Aorta (tissue), 5 donors: ENCODE data around the gene SLC30A7. TPM values are rescaled to one million over a fixed set of nuclear protein-coding genes. Genes with fewer than 3 reads are reported as not detected.

ENCODE experiments used
- ATAC-seq: fragments of 200-7000 bp; cut with Tn5 transposase; one replicate; pipeline ENCODE4 v1.9.1; 2022; ENCODE audit warnings: moderate library complexity; ENCODE audit not compliant: low FRiP score
- DNase-seq, 2 donors: peaks; one replicate each; pipeline ENCODE4 v3.0.0-alpha.2; 2020
- H3K27ac ChIP-seq, 2 donors: one replicate each; pipeline ENCODE4 v1.5.1; 2013; ENCODE audit warnings: low read length in 2 of 2, mild to moderate bottlenecking in 2 of 2, moderate library complexity in 2 of 2, control low read depth in 1 of 2, inconsistent platforms in 1 of 2, low read depth in 1 of 2
- H3K27me3 ChIP-seq, 2 donors: one replicate each; pipeline ENCODE4 v1.6.1; 2013; ENCODE audit warnings: control low read depth in 1 of 2, low read length in 1 of 2, mild to moderate bottlenecking in 1 of 2, moderate library complexity in 1 of 2; ENCODE audit not compliant: insufficient read depth in 2 of 2, control insufficient read depth in 1 of 2
- H3K36me3 ChIP-seq, 2 donors: one replicate each; pipeline ENCODE4 v1.6.1; 2013; ENCODE audit warnings: control low read depth in 1 of 2, low read length in 1 of 2, mild to moderate bottlenecking in 1 of 2; ENCODE audit not compliant: insufficient read depth in 2 of 2, control insufficient read depth in 1 of 2
- H3K4me1 ChIP-seq, 2 donors: one replicate each; pipeline ENCODE4 v1.6.1; 2013; ENCODE audit warnings: low read length in 2 of 2, control low read depth in 1 of 2, mild to moderate bottlenecking in 1 of 2, moderate library complexity in 1 of 2; ENCODE audit not compliant: insufficient read depth in 2 of 2, control insufficient read depth in 1 of 2
- H3K4me3 ChIP-seq, 2 donors: one replicate each; pipeline ENCODE4 v1.5.1; 2013; ENCODE audit warnings: low read length in 2 of 2, control low read depth in 1 of 2, mild to moderate bottlenecking in 1 of 2
- H3K9me3 ChIP-seq: one replicate; pipeline ENCODE4 v1.6.1; 2013; ENCODE audit warnings: mild to moderate bottlenecking, low read length; ENCODE audit not compliant: control insufficient read depth
- WGBS, 2 donors: extraction: QIAGEN DNeasy Blood & Tissue Kit; methylation state at CpG; one replicate each; pipeline ENCODE4 v1.1.7; 2013; 5-methylcytosine and 5-hydroxymethylcytosine counted together
- intact Hi-C, 2 donors: fragments of 100-400 bp; cut with DNase I; formaldehyde crosslinking; loops; one replicate each; pipeline versions ENCODE4 v1.14.2 to v1.15.0; 2022
- polyA plus RNA-seq, 2 donors: library from polyadenylated mRNA; stranded (reverse); fragments of 200-250 nt; gene quantifications; one replicate each; pipeline ENCODE4 v1.2.3, GENCODE V29; 2013
- total RNA-seq, 2 donors: library from RNA; stranded (reverse); fragmentation: NEBNext Ultra II Directional; extraction: Animal tissue kit (Norgen Biotek cat#: 25700); gene quantifications; one replicate each; pipeline ENCODE4 v1.2.1, GENCODE V29; 2021
- donor health status: healthy with polysubstance abuse.
- donor health status: Bipolar disorder and iron deficiency.
- donor health status: DM: no; HTN: no; CAD: no.
- donor health status: DM: no; HTN: no; CAD: no.
- donor health status: DM: yes; HTN: yes; CAD: no.

The SLC30A7 gene
- total and polyA plus RNA-seq, 4 donors: 2.1 to 36.2 (median 15.7) TPM

DNA sequence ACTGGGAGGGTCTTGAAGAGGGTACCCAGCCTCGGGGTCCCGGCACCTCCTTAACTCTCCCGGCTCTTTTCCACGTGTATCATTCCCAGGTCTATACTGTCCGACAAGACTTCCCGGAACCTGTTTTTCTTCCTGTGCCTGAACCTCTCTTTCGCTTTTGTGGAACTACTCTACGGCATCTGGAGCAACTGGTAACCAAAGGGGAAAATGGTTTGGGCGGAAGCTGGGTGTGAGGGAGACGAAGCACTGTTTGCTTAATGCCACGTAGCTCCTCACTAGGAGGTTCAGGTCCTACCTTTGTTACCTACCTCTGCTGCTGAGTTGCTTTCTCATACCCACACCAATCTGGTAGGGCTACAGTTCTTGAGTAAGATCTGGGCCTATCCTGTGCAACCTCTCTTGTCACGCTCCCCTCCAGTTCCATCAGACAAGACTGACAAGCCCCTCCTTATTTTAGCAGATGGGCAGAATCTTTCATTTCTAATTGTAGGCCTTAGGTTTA, 642 bp downstream of the SLC30A7 start:
- intact Hi-C loops: loop anchor here (5.0 to 10.0 kb wide), 3 partner anchors 544 to 762 kb away; partner anchors contain the start of genes CDC14A (in 1 of the 2), DBT (in 1 of the 2), SASS6 (in 1 of the 2) and TRMT13 (in 1 of the 2)
- Histone ChIP-seq H3K4me3 (peak overlapping the region; percentile 31 to 70), H3K36me3 (no peaks in the 10 kb centered on the region), H3K4me1 (no peaks in the 10 kb centered on the region), H3K27ac (peak overlapping the region in 1 of 2 donors; percentile 35), H3K27me3 (no peaks in the 10 kb centered on the region), H3K9me3 (no peaks in the 10 kb centered on the region)
- 0% methylated on average over 12 of the region's 12 CpGs for WGBS, 2 donors
- ATAC-seq (peak; percentile 2), DNase-seq (no peak)

DNA sequence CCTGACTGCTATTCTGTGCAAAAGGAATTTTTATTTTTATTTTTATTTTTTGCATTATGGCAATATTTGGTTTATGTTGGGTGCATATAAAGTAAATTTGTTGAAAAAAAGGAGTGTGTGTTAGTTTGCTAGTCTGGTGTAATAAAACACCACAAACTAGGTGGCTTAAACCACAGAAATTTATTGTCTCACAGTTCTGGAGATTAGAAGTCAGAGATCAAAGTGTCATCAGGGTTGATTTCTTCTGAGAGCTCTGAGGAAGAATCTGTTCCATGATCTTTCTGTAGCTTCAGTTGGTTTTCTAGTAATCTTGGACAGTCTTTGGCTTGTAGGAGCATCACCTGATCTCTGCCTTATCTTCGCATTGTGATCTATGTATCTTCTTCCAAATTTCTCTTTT, 6.5 kb downstream of the SLC30A7 start:
- no peaks in the 10 kb centered on the region for H3K9me3 ChIP-seq
- DNase-seq (no peak), ATAC-seq (no peak)
- no peak overlapping the region for H3K27ac ChIP-seq
- no peak overlapping the region for H3K4me3 ChIP-seq
- no peaks in the 10 kb centered on the region for H3K27me3 ChIP-seq
- intact Hi-C loops: no loop called here
- WGBS, 2 donors: 93 to 99% methylated on average over 1 of the region's 1 CpG
- H3K4me1 ChIP-seq: no peaks in the 10 kb centered on the region
- H3K36me3 ChIP-seq: no peaks in the 10 kb centered on the region

DNA sequence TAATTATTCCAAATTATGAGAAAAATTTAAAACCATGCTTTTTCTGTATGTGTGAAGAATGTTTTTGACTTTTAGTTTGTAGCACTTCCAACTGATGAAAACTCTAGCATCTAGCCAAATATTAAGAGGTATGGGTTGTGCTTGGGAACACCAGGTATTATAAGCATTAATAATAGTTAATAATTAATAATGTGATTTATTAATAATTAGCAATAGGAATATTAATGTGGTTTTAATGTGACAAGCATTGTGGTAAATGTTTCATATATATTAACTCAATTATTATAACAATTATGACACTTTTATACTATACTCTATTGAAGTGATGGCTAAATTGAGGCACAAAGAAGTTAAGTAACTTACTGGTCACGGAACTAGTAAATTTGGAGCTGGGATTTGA, 7.9 kb downstream of the SLC30A7 start:
- DNase-seq: no peak
- H3K9me3 ChIP-seq: no peaks in the 10 kb centered on the region
- 98 to 100% methylated on average over 1 of the region's 1 CpG for WGBS, 2 donors
- peaks cover 0 to 3% of the 10 kb centered on the region in 2 donors for H3K36me3 ChIP-seq
- H3K27me3 ChIP-seq: no peaks in the 10 kb centered on the region
- intact Hi-C loops: no loop called here
- H3K27ac ChIP-seq: no peak overlapping the region
- H3K4me1 ChIP-seq: no peaks in the 10 kb centered on the region
- no peak overlapping the region for H3K4me3 ChIP-seq
- ATAC-seq: no peak

DNA sequence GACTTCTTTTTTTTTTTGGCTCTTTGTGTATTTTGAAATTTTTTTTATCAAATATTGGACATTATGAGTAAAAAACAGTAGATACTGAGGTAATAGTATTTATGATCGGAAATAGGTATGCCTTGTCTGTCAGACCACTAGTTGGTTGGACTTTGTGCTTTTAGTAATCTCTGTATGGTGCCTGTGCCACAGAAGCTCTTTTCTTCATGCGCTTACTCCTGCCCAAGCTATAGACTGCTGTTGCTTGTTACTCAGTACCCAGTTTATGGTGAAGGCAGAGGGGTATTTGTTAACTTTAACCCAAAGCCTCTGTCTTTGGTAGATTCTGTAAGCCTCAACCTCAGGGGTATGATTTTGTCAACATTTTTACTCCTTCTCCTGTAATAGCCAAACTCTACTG, 8.6 kb downstream of the SLC30A7 start:
- H3K9me3 ChIP-seq: no peaks in the 10 kb centered on the region
- no peak overlapping the region for H3K27ac ChIP-seq
- WGBS, 2 donors: 98 to 100% methylated on average over 2 of the region's 2 CpGs
- H3K36me3 ChIP-seq: peaks cover 0 to 3% of the 10 kb centered on the region in 2 donors
- DNase-seq (no peak), ATAC-seq (no peak)
- H3K4me3 ChIP-seq: no peak overlapping the region
- no peaks in the 10 kb centered on the region for H3K27me3 ChIP-seq
- intact Hi-C loops: no loop called here
- no peaks in the 10 kb centered on the region for H3K4me1 ChIP-seq

DNA sequence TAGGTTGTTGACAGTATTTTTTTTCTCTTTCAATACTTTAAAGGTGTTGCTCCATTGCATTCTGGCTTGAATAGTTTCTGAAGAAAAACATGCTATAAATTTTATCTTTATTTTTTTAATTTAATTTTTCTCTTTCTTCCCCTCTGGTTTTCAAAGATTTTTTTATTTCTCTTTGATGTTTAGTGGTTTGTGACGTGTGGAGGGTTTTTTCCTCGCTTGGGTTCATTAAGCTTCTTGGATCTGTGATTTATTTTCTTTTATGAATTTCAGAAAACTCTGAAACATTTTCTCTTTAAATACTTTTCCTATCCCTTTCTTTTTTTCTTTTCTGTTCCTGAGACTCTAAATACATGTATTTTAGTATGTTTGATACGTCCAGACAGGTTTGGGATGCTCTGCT, 9.3 kb downstream of the SLC30A7 start:
- intact Hi-C loops: no loop called here
- Histone ChIP-seq H3K9me3 (no peaks in the 10 kb centered on the region), H3K27ac (no peak overlapping the region), H3K36me3 (peaks cover 0 to 3% of the 10 kb centered on the region in 2 donors), H3K4me1 (no peaks in the 10 kb centered on the region), H3K27me3 (no peaks in the 10 kb centered on the region), H3K4me3 (no peak overlapping the region)
- WGBS, 2 donors: 94 to 97% methylated on average over 3 of the region's 3 CpGs
- ATAC-seq: no peak
- DNase-seq: no peak

DNA sequence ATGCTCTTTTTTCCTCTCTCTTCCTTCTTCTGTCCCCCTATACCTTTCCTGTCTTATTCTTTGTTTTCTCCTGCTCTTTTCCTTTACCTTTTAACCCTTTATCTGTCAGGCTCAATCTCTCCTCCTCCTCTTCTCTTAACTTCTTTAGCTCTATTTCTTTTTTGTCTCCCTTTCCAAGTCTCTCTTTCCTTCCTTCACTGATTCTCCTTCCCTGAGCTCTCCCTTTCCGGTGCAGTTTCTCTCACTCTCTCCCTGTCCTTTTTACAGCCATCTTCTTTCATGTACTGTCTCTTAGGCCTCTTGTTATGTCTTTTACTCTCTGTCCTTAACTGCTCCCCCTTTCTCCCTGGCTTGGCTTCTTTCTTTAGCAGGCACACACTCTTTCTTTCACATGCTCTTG, 12.0 kb downstream of the SLC30A7 start:
- no peak overlapping the region for H3K27ac ChIP-seq
- no peak overlapping the region for H3K4me3 ChIP-seq
- H3K27me3 ChIP-seq: no peaks in the 10 kb centered on the region
- no peak for ATAC-seq
- DNase-seq: no peak
- no peaks in the 10 kb centered on the region for H3K9me3 ChIP-seq
- no peaks in the 10 kb centered on the region for H3K4me1 ChIP-seq
- H3K36me3 ChIP-seq: peaks cover 0 to 3% of the 10 kb centered on the region in 2 donors
- WGBS, 2 donors: 91 to 100% methylated on average over 1 of the region's 1 CpG
- intact Hi-C loops: no loop called here

DNA sequence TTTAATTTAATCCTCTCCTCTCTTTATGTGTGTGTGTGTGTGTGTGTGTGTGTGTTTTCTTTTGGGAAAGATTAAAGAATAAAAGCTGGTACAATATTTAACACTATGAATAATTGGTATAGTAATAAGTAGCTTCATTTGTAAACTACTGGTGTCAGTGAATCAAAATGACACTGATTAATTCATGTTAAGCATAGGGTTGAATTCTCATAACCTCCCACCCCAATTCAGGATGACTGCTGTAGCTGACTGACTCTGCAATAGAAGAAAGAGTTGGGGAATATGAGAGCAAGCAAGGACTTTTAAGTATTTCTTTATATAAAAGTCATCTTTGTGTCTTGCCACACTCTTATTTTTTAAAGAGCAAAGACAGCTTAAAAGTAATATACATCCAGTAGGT, 13.1 kb downstream of the SLC30A7 start:
- Histone ChIP-seq H3K27ac (no peak overlapping the region), H3K4me3 (no peak overlapping the region), H3K4me1 (no peaks in the 10 kb centered on the region), H3K27me3 (no peaks in the 10 kb centered on the region), H3K36me3 (peaks cover 2 to 3% of the 10 kb centered on the region in 2 donors), H3K9me3 (no peaks in the 10 kb centered on the region)
- ATAC-seq (no peak), DNase-seq (no peak)
- intact Hi-C loops: no loop called here

DNA sequence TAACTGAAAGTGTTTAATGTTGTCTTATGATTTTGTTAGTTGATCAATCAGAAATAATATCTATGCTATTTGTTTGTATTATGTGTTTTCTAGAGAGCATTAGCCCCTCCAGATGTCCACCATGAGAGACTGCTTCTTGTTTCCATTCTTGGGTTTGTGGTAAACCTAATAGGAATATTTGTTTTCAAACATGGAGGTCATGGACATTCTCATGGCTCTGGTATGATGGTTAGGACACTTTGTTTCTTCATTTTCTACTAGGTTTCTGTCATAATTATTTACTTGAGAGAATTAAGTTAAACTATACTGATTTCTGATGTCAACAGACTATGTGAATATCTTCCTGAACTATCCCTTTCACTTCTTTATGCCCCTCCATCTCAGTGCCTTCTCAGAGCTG, 16.1 kb downstream of the SLC30A7 start:
- intact Hi-C loops: no loop called here
- Histone ChIP-seq H3K4me1 (no peaks in the 10 kb centered on the region), H3K4me3 (no peak overlapping the region), H3K9me3 (no peaks in the 10 kb centered on the region), H3K36me3 (peaks cover 2 to 3% of the 10 kb centered on the region in 2 donors), H3K27ac (no peak overlapping the region), H3K27me3 (no peaks in the 10 kb centered on the region)
- DNase-seq: no peak
- ATAC-seq: no peak

DNA sequence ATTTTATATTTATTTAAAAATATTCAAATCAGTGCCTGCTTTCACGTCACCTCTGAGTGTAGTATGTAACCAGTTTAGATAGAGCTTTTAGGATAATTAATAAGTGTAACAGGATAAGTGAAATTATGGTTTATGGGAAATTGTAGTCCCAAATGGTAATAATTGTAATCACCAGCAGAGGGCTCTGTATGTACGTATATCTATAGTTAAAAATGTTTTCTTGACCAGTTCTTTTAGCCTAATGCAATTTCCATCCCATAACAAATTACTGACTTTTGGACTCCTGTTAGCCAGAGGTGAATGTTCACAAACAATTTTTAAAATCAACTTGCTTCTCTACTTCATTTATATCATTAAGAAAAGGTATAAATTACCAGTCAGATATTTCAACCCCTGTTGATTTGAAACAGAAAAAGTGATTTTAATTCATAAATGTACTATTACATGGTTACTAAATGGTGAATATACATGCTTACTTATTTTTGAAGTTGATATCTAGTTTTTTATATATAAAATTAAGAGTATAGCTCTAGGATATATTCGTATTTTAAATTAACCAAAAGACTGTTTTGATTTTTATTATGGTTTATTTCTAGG, 25.3 kb downstream of the SLC30A7 start:
- no peak overlapping the region for H3K27ac ChIP-seq
- H3K4me1 ChIP-seq: no peaks in the 10 kb centered on the region
- no peak overlapping the region for H3K4me3 ChIP-seq
- 40 to 41% methylated on average over 3 of the region's 3 CpGs for WGBS, 2 donors
- ATAC-seq: no peak
- no peaks in the 10 kb centered on the region for H3K9me3 ChIP-seq
- no peak for DNase-seq
- no peaks in the 10 kb centered on the region for H3K36me3 ChIP-seq
- intact Hi-C loops: loop anchor here (1.0 to 5.0 kb wide), 4 partner anchors 216 to 368 kb away; partner anchors contain the start of gene S1PR1 (in 1 of the 2)
- no peaks in the 10 kb centered on the region for H3K27me3 ChIP-seq
